GM10266 (cell line): Measurements from ENCODE around the gene SAPCD2.
A peak's percentile ranks its signal among the peaks of the same experiment; 100 is the strongest.

Experiments
- DNase-seq: peaks from one replicate; pipeline ENCODE4 v3.0.0; 2012; ENCODE audit errors: extremely low spot score
- CTCF ChIP-seq: IDR thresholded peaks from 2 replicates; pipeline ENCODE4 v1.5.1; 2012; ENCODE audit warnings: mild to moderate bottlenecking, low read depth; ENCODE audit not compliant: control insufficient read depth, insufficient read depth; ENCODE audit errors: missing control alignments

The SAPCD2 gene

GRCh38 chr9:137114220-137114612 lies 43.9 kb upstream of the SAPCD2 start:
- no peak for TF ChIP-seq CTCF
- DNase-seq, result peak; percentile 74

- DNase-seq, result peak; percentile 64
Observed at GRCh38 chr9:137113385-137114159, 43.2 kb upstream of the SAPCD2 start.

GRCh38 chr9:137112564-137113384 lies 42.4 kb upstream of the SAPCD2 start:
- no peak for DNase-seq
- no peak for TF ChIP-seq CTCF

More at GRCh38 chr9:137113385-137114159, 43.2 kb upstream of the SAPCD2 start:
- no peak for TF ChIP-seq CTCF

GRCh38 chr9:137111788-137112563 lies 41.6 kb upstream of the SAPCD2 start:
- DNase-seq, result no peak
- TF ChIP-seq CTCF, result no peak

- DNase-seq, result no peak
Observed at GRCh38 chr9:137110911-137111787, 40.8 kb upstream of the SAPCD2 start.

More at GRCh38 chr9:137110911-137111787, 40.8 kb upstream of the SAPCD2 start:
- TF ChIP-seq CTCF, result no peak
